Measurements from ENCODE around the gene NFAM1. TPM values are rescaled to one million over a fixed set of nuclear protein-coding genes. Genes with fewer than 3 reads are reported as not detected.

NFAM1 gene
- total RNA-seq, 2 donors from 2014 or later: 0.64 to 2.1 TPM

GRCh38 chr22:42332089-42332488, 100.1 kb downstream of the NFAM1 start:
- DNase-seq: no peak
- no peak for TF ChIP-seq CTCF (IDR thresholded peaks at IDR 0.05)

GRCh38 chr22:42331014-42331413, 101.2 kb downstream of the NFAM1 start:
- Histone ChIP-seq H3K4me3 (no peak overlapping the region), H3K27me3 (no peaks in the 10 kb centered on the region), H3K9ac (ENCODE audit: low read depth in 2 of 2, low read length in 2 of 2) (no peak overlapping the region), H3K27ac (no peak overlapping the region), H3K36me3 (no peaks in the 10 kb centered on the region), H3K4me1 (no peaks in the 10 kb centered on the region), H3K9me3 (no peaks in the 10 kb centered on the region)
- DNase-seq: peak; percentile 58
- no peak for TF ChIP-seq CTCF (IDR thresholded peaks at IDR 0.05)
- intact Hi-C loops (cut with DNase I): loop anchor here (10.0 kb wide), 1 partner anchor 94 kb away; no protein-coding TSS in a partner anchor

More at GRCh38 chr22:42332089-42332488, 100.1 kb downstream of the NFAM1 start:
- Histone ChIP-seq H3K27me3 (no peaks in the 10 kb centered on the region), H3K9ac (ENCODE audit: low read depth in 2 of 2, low read length in 2 of 2) (no peak overlapping the region), H3K4me1 (no peaks in the 10 kb centered on the region), H3K4me3 (no peak overlapping the region), H3K36me3 (no peaks in the 10 kb centered on the region), H3K27ac (no peak overlapping the region), H3K9me3 (no peaks in the 10 kb centered on the region)
- intact Hi-C loops (cut with DNase I): loop anchor here (10.0 kb wide), 1 partner anchor 93 kb away; no protein-coding TSS in a partner anchor

Other genes with a start within 250 kb of the NFAM1 start
- gene TCF20, start 161.8 kb downstream of the NFAM1 start, total RNA-seq: 10 to 100 TPM; 52.9 to 62.0 TPM
- 10 to 100 TPM; 28.6 to 79.4 TPM for gene RRP7A, start 87.4 kb upstream of the NFAM1 start, total RNA-seq
- 1 to 10 TPM; 1.1 to 1.7 TPM for gene SERHL2, start 121.6 kb upstream of the NFAM1 start, total RNA-seq
- 10 to 100 TPM; 55.0 to 68.2 TPM for gene POLDIP3, start 182.5 kb upstream of the NFAM1 start, total RNA-seq
- under 1 TPM in 1 of 2 donors, not detected in 1; 0.44 TPM for gene ATP5MGL, start 208.2 kb upstream of the NFAM1 start, total RNA-seq
- gene CYB5R3, start 217.0 kb upstream of the NFAM1 start, total RNA-seq: 100 to 1,000 TPM; 105 to 133 TPM

Data from colonic mucosa (tissue), 4 donors.